Neural cell (in vitro differentiated cells): Measurements from ENCODE around the gene DOP1B. TPM values are rescaled to one million over a fixed set of nuclear protein-coding genes. Genes with fewer than 3 reads are reported as not detected.
A peak's percentile ranks its signal among the peaks of the same experiment; 100 is the strongest.

Experiments
- H2AFZ ChIP-seq: fragments of 200-600, 300-800 bp; sonication (generic), shearing (Covaris generic); 2 replicates; pipeline ENCODE4 v1.6.0; 2014; ENCODE audit warnings: low read depth, mild to moderate bottlenecking, antibody characterized with exemption, low read length, moderate library complexity
- H3F3A ChIP-seq: fragments of 200-600 bp; shearing (Covaris generic); 2 replicates; pipeline ENCODE4 v1.6.1; 2016; ENCODE audit warnings: mild to moderate bottlenecking, moderate library complexity, mixed read lengths, antibody characterized with exemption, low read length; ENCODE audit not compliant: insufficient read depth, poor library complexity, severe bottlenecking
- H3K27ac ChIP-seq: fragments of 200-600, 300-800 bp; sonication (generic), shearing (Covaris generic); 2 replicates; pipeline ENCODE4 v1.5.1; 2014; ENCODE audit warnings: mild to moderate bottlenecking, low read length, moderate library complexity
- H3K27me3 ChIP-seq: fragments of 300-800, 200-600 bp; sonication (generic), shearing (Covaris generic); 2 replicates; pipeline ENCODE4 v1.6.0; 2014; ENCODE audit warnings: mild to moderate bottlenecking, low read depth, low read length, moderate library complexity; ENCODE audit not compliant: insufficient read depth
- H3K36me3 ChIP-seq: fragments of 300-800, 200-600 bp; sonication (generic), shearing (Covaris generic); 2 replicates; pipeline ENCODE4 v1.5.1; 2014; ENCODE audit warnings: mild to moderate bottlenecking, antibody characterized with exemption, low read length, moderate library complexity; ENCODE audit not compliant: insufficient read depth
- H3K4me2 ChIP-seq: fragments of 300-800, 200-600 bp; sonication (generic), shearing (Covaris generic); 2 replicates; pipeline ENCODE4 v1.6.0; 2014; ENCODE audit warnings: mild to moderate bottlenecking, low read length
- H3K4me3 ChIP-seq: fragments of 300-800, 200-600 bp; sonication (generic), shearing (Covaris generic); 2 replicates; pipeline ENCODE4 v1.5.1; 2014; ENCODE audit warnings: mild to moderate bottlenecking, low read length, moderate library complexity
- H3K79me2 ChIP-seq: fragments of 200-600 bp; shearing (Covaris generic); replicated peaks from 2 replicates; pipeline ENCODE4 v1.6.0; 2014; ENCODE audit warnings: mild to moderate bottlenecking, low read length, moderate library complexity; ENCODE audit not compliant: insufficient read depth
- H3K9ac ChIP-seq: fragments of 300-800, 200-600 bp; sonication (generic), shearing (Covaris generic); 2 replicates; pipeline ENCODE4 v1.6.1; 2016; ENCODE audit warnings: mild to moderate bottlenecking, low read length, mixed read lengths
- H3K9me2 ChIP-seq: fragments of 200-600 bp; shearing (Covaris generic); 2 replicates; pipeline ENCODE4 v1.6.1; 2016; ENCODE audit warnings: mild to moderate bottlenecking, low read length, mixed read lengths; ENCODE audit not compliant: insufficient read depth
- H3K9me3 ChIP-seq: fragments of 200-600, 300-800 bp; sonication (generic), shearing (Covaris generic); 2 replicates; pipeline ENCODE4 v1.6.1; 2016; ENCODE audit warnings: mild to moderate bottlenecking, mixed run types, low read length, moderate library complexity, mixed read lengths
- H4K20me1 ChIP-seq: fragments of 200-600 bp; shearing (Covaris generic); 2 replicates; pipeline ENCODE4 v1.6.1; 2016; ENCODE audit warnings: mild to moderate bottlenecking, mixed run types; ENCODE audit not compliant: insufficient read depth
- EP300 ChIP-seq: fragments of 450-650 bp; conservative IDR thresholded peaks from 2 replicates; pipeline ENCODE4 v1.6.1; 2014; ENCODE audit warnings: antibody characterized with exemption, mild to moderate bottlenecking, moderate library complexity; ENCODE audit not compliant: poor library complexity, severe bottlenecking
- EZH2 ChIP-seq: fragments of 200-600, 300-800 bp; shearing (Covaris generic), sonication (generic); IDR thresholded peaks from 2 replicates; pipeline ENCODE4 v1.6.1; 2014; ENCODE audit warnings: antibody characterized with exemption, low read length, borderline replicate concordance, mild to moderate bottlenecking; ENCODE audit not compliant: insufficient read depth, poor library complexity, severe bottlenecking
- MXI1 ChIP-seq: fragments of 450-650 bp; conservative IDR thresholded peaks from 2 replicates; pipeline ENCODE4 v1.6.1; 2014; ENCODE audit warnings: antibody characterized with exemption, mild to moderate bottlenecking; ENCODE audit not compliant: poor library complexity, severe bottlenecking
- POLR2AphosphoS5 ChIP-seq: IDR thresholded peaks from 2 replicates; pipeline ENCODE4 v1.6.1; 2012
- RAD21 ChIP-seq: fragments of 450-650 bp; conservative IDR thresholded peaks from 2 replicates; pipeline ENCODE4 v1.6.1; 2014; ENCODE audit warnings: antibody characterized with exemption, mild to moderate bottlenecking, moderate library complexity
- SMC3 ChIP-seq: fragments of 450-650 bp; conservative IDR thresholded peaks from 2 replicates; pipeline ENCODE4 v1.6.1; 2014; ENCODE audit warnings: antibody characterized with exemption, mild to moderate bottlenecking, moderate library complexity; ENCODE audit not compliant: poor library complexity
- TAF1 ChIP-seq: IDR thresholded peaks from 2 replicates; pipeline ENCODE4 v1.6.1; 2012; ENCODE audit warnings: low read depth
- polyA plus RNA-seq: library from polyadenylated mRNA; depleted of rRNA; stranded (reverse); fragments of >200 nt; gene quantifications from 2 replicates; pipeline ENCODE4 v1.2.3, GENCODE V29; 2014
- TF ChIP-seq, protein P1 (sequence below): fragments of 450-650 bp; IDR thresholded peaks from 2 replicates; pipeline ENCODE4 v1.5.1; 2014; ENCODE audit warnings: antibody characterized with exemption, mild to moderate bottlenecking, moderate library complexity; ENCODE audit not compliant: poor library complexity, severe bottlenecking
- TF ChIP-seq, protein P2 (sequence below): IDR thresholded peaks from 2 replicates; pipeline ENCODE4 v1.6.1; 2012; ENCODE audit warnings: borderline replicate concordance

DOP1B gene
- polyA plus RNA-seq, 1 donor from 2014 or later: 14.0 TPM

DNA sequence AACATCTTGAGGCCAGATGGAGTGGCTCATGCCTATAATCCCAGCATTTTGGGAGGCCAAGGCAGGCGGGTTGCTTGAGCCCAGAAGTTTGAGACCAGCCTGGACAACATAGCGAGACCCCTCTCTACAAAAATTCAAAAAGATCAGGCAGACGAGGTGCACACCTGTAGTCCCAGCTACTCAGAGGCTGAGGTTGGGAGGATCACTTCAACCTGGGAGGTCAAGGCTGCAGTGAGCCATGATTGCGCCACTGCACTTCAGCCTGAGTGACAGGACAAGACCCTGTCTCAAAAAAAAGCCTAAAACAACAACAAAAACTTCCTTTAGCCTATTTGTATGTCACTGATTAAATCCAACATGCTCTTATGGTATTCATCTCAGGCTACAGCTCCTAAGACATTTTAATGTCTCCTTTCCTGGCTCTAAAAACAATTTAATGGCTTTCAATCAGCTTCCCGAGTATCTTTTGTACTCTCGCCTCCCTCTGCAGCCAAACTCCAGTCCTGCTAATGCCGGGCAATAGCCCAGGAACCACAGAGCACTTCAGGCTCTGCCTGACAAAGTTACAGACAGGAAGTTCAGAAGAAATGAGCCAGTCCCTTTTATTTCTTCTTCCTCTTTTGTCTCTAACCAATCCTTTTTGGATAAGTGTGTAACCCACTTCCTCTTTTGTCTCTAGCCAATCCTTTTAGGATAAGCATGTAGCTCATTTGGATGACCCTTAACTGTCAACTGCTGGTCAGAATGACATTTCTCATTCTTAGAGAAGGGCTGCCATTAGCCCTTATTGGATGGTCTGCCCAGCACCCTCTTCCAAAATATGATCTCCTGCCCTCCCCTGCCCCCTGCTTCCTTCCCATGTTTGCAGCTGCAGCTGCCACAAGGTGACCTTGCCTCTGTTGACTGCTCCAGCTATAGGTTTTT lies 6.6 kb upstream of the DOP1B start:
- Histone ChIP-seq H3K9me2 (no peaks in the 10 kb centered on the region), H3K36me3 (no peaks in the 10 kb centered on the region), H3K79me2 (no peaks in the 10 kb centered on the region), H3K4me2 (no peak overlapping the region), H3K4me3 (no peak overlapping the region), H3F3A (no peaks in the 10 kb centered on the region), H2AFZ (no peak overlapping the region), H3K27ac (no peak overlapping the region), H3K27me3 (peaks cover under 1% of the 10 kb centered on the region), H4K20me1 (no peaks in the 10 kb centered on the region), H3K9me3 (no peaks in the 10 kb centered on the region), H3K9ac (no peak overlapping the region)
- TF ChIP-seq MXI1: no peak
- TF ChIP-seq, protein P1, sequence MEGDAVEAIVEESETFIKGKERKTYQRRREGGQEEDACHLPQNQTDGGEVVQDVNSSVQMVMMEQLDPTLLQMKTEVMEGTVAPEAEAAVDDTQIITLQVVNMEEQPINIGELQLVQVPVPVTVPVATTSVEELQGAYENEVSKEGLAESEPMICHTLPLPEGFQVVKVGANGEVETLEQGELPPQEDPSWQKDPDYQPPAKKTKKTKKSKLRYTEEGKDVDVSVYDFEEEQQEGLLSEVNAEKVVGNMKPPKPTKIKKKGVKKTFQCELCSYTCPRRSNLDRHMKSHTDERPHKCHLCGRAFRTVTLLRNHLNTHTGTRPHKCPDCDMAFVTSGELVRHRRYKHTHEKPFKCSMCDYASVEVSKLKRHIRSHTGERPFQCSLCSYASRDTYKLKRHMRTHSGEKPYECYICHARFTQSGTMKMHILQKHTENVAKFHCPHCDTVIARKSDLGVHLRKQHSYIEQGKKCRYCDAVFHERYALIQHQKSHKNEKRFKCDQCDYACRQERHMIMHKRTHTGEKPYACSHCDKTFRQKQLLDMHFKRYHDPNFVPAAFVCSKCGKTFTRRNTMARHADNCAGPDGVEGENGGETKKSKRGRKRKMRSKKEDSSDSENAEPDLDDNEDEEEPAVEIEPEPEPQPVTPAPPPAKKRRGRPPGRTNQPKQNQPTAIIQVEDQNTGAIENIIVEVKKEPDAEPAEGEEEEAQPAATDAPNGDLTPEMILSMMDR: no peak
- no peak for TF ChIP-seq POLR2AphosphoS5
- no peak for TF ChIP-seq SMC3
- TF ChIP-seq EZH2: no peak
- no peak for TF ChIP-seq RAD21
- no peak for TF ChIP-seq EP300
- TF ChIP-seq, protein P2, sequence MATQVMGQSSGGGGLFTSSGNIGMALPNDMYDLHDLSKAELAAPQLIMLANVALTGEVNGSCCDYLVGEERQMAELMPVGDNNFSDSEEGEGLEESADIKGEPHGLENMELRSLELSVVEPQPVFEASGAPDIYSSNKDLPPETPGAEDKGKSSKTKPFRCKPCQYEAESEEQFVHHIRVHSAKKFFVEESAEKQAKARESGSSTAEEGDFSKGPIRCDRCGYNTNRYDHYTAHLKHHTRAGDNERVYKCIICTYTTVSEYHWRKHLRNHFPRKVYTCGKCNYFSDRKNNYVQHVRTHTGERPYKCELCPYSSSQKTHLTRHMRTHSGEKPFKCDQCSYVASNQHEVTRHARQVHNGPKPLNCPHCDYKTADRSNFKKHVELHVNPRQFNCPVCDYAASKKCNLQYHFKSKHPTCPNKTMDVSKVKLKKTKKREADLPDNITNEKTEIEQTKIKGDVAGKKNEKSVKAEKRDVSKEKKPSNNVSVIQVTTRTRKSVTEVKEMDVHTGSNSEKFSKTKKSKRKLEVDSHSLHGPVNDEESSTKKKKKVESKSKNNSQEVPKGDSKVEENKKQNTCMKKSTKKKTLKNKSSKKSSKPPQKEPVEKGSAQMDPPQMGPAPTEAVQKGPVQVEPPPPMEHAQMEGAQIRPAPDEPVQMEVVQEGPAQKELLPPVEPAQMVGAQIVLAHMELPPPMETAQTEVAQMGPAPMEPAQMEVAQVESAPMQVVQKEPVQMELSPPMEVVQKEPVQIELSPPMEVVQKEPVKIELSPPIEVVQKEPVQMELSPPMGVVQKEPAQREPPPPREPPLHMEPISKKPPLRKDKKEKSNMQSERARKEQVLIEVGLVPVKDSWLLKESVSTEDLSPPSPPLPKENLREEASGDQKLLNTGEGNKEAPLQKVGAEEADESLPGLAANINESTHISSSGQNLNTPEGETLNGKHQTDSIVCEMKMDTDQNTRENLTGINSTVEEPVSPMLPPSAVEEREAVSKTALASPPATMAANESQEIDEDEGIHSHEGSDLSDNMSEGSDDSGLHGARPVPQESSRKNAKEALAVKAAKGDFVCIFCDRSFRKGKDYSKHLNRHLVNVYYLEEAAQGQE: no peak
- TF ChIP-seq TAF1: no peak

DNA sequence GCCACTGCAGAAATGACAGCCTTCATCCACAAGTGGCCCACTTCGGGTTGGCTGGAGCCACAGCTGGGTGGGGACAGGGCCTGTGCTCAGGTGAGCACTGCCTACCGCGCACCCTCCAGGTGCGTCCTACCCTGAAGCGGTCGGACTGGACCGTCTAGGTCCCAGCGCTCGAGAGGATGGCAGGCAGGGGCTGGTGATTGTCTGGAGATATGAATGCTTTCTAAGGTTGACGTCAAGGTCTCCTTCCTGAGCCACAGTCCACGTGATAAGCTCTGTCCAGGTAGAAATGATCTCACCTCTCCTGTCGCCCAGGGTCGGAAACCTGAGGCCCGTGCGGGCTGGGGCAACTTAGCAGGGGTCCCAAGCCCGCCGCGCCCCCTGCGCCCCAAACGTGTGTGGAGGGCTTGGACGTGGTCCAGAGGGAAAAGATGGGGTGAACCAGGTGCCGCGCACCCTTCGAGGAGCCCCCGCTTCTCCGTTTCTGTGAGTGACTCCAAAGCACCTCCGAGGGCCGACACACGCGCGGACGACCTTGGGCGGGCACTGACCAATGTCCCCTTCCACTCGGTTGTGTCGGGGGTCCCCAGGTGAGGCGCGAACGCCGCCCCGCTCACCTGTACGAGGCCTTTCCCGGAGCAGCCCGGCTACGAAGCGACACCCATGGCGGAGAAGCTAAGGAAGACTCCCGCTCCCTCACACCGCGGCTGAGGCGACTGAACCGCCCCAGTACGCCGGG lies 853 bp upstream of the DOP1B start:
- Histone ChIP-seq H3K9ac (peak overlapping the region; percentile 57), H3K27ac (no peak overlapping the region), H3K4me3 (peak overlapping the region; percentile 95), H3K36me3 (no peaks in the 10 kb centered on the region), H3F3A (no peaks in the 10 kb centered on the region), H3K27me3 (peaks cover 11% of the 10 kb centered on the region), H3K4me2 (peak overlapping the region; percentile 61), H2AFZ (peak overlapping the region; percentile 18), H3K9me2 (no peaks in the 10 kb centered on the region), H3K79me2 (peaks cover 19% of the 10 kb centered on the region), H3K9me3 (no peaks in the 10 kb centered on the region), H4K20me1 (no peaks in the 10 kb centered on the region)
- TF ChIP-seq EP300 (no peak), RAD21 (no peak), TAF1 (peak; percentile 31), MXI1 (peak; percentile 28), EZH2 (no peak), POLR2AphosphoS5 (peak; percentile 73), SMC3 (peak; percentile 18)
- TF ChIP-seq, protein P1: no peak
- TF ChIP-seq, protein P2: no peak
